Peyer's patch (tissue), 4 donors: Measurements from ENCODE around the gene PCDHGA6. TPM values are rescaled to one million over a fixed set of nuclear protein-coding genes. Genes with fewer than 3 reads are reported as not detected.
"Not testable (repeated sequence)": the region's sequence is repeated elsewhere in the genome, so short reads cannot be mapped to it uniquely, and the experiment has no call there.

Experiments
- DNase-seq, 3 donors: peaks; one replicate each; pipeline ENCODE4 v3.0.0-alpha.2; 2017 to 2019
- H3K27ac ChIP-seq, 4 donors: fragments of 200-600 bp; sonication (generic); one replicate each; pipeline ENCODE4 v1.5.1; 2016 to 2019
- H3K27me3 ChIP-seq, 2 donors: fragments of 200-600 bp; sonication (generic); one replicate each; pipeline ENCODE4 v1.5.1; 2019
- H3K36me3 ChIP-seq, 3 donors: fragments of 200-600 bp; sonication (generic); one replicate each; pipeline ENCODE4 v1.5.1; 2016 to 2019
- H3K4me1 ChIP-seq, 4 donors: fragments of 200-600 bp; sonication (generic); one replicate each; pipeline ENCODE4 v1.5.1; 2016 to 2019
- H3K4me3 ChIP-seq, 4 donors: fragments of 200-600 bp; sonication (generic); 1 replicate in 3 of 4; 2 replicates in 1 of 4; pipeline ENCODE4 v1.5.1; 2016 to 2019; ENCODE audit warnings: mild to moderate bottlenecking in 1 of 4
- H3K9me3 ChIP-seq, 4 donors: fragments of 200-600 bp; sonication (generic); one replicate each; pipeline ENCODE4 v1.5.1; 2016 to 2019; ENCODE audit warnings: mild to moderate bottlenecking in 1 of 4
- POLR2A ChIP-seq, 2 donors: fragments of 450-650 bp; IDR thresholded peaks; one replicate each; pipeline ENCODE4 v1.5.1; 2017; ENCODE audit warnings: antibody characterized with exemption in 2 of 2, mild to moderate bottlenecking in 2 of 2, moderate library complexity in 2 of 2
- total RNA-seq, 4 donors: library from RNA; depleted of rRNA; stranded (reverse); fragments of >200 nt; gene quantifications; one replicate each; pipeline ENCODE4 v1.1.0, GENCODE V29; 2016
- TF ChIP-seq, protein P1 (sequence below), 6 experiments: fragments of 450-650 bp in 4 of 6; fragments of 200-600 bp in 2 of 6; sonication (generic) in 1 of 6; IDR thresholded peaks; one replicate each; pipeline ENCODE4 v1.5.1; 2017 to 2019; ENCODE audit warnings: antibody characterized with exemption in 6 of 6, mild to moderate bottlenecking in 3 of 6, moderate library complexity in 1 of 6

PCDHGA6 gene
- total RNA-seq, 4 donors from 2014 or later: 0.70 to 4.1 (median 1.0) TPM

DNA sequence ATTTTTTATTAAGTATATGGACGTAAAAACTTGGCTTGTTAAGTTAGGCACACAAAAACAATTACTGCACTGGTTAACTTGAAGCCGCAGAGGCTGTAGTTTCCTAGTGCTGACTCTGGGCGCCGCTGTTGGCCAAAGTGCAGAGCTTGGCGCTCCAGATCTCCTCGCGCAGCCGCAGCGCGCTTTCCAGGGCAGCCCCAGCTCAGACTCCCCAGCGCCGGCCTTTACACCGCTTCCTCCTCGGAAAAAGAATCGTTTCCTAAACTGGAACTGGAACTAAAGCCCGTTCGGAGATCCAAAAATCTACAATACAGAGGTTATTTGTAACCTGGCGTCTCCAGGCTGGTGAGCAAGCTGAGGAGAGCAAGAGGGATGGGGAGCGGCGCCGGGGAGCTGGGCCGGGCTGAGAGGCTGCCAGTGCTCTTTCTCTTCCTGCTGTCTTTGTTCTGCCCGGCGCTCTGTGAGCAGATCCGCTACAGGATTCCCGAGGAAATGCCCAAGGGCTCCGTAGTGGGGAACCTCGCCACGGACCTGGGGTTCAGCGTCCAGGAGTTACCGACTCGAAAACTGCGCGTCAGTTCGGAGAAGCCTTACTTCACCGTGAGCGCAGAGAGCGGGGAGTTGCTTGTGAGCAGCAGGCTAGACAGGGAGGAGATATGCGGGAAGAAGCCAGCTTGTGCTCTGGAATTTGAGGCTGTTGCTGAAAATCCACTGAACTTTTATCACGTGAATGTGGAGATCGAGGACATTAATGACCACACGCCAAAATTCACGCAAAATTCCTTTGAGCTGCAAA is 24.3 kb downstream of the PCDHGA6 start, which contains the start of gene PCDHGB5:
Gene PCDHGB5 (plus strand): TSS at position 192 of the 796 bp plus-strand sequence. CDS start 181 bp downstream, at position 373.
- not testable (repeated sequence) for H3K4me1 ChIP-seq, H3K27me3 ChIP-seq, DNase-seq, H3K36me3 ChIP-seq, H3K27ac ChIP-seq
- TF ChIP-seq, protein P1, sequence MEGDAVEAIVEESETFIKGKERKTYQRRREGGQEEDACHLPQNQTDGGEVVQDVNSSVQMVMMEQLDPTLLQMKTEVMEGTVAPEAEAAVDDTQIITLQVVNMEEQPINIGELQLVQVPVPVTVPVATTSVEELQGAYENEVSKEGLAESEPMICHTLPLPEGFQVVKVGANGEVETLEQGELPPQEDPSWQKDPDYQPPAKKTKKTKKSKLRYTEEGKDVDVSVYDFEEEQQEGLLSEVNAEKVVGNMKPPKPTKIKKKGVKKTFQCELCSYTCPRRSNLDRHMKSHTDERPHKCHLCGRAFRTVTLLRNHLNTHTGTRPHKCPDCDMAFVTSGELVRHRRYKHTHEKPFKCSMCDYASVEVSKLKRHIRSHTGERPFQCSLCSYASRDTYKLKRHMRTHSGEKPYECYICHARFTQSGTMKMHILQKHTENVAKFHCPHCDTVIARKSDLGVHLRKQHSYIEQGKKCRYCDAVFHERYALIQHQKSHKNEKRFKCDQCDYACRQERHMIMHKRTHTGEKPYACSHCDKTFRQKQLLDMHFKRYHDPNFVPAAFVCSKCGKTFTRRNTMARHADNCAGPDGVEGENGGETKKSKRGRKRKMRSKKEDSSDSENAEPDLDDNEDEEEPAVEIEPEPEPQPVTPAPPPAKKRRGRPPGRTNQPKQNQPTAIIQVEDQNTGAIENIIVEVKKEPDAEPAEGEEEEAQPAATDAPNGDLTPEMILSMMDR (IDR thresholded peaks at IDR 0.05): peak in 4 of 6 experiments; percentile 25 to 46 (median 34)
- Histone ChIP-seq H3K4me3 (peak within 1 kb of the TSS in 3 of 4 donors; percentile 20 to 46 (median 28)), H3K9me3 (peaks cover 0 to 59% (median 19%) of the 10 kb centered on the region in 4 donors)

DNA sequence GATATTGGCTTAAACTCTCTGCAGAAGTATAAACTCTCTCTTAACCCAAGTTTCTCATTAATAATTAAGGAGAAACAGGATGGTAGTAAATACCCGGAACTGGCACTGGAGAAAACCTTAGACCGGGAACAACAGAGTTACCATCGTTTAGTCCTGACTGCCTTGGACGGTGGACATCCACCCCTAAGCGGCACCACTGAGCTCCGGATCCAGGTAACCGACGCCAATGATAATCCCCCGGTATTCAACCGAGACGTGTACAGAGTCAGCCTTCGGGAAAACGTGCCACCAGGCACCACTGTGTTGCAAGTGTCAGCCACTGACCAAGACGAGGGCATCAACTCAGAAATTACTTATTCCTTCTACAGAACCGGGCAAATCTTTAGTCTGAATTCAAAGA is 24.9 kb downstream of the PCDHGA6 start:
- no peaks in the 10 kb centered on the region for H3K36me3 ChIP-seq
- TF ChIP-seq POLR2A (IDR thresholded peaks at IDR 0.05): no peak
- TF ChIP-seq, protein P1 (IDR thresholded peaks at IDR 0.05): no peak
- no peaks in the 10 kb centered on the region for H3K27me3 ChIP-seq
- H3K4me3 ChIP-seq: no peak overlapping the region
- H3K9me3 ChIP-seq: peaks cover 0 to 59% (median 20%) of the 10 kb centered on the region in 4 donors
- no peaks in the 10 kb centered on the region for H3K4me1 ChIP-seq
- no peak for DNase-seq
- no peak overlapping the region for H3K27ac ChIP-seq

DNA sequence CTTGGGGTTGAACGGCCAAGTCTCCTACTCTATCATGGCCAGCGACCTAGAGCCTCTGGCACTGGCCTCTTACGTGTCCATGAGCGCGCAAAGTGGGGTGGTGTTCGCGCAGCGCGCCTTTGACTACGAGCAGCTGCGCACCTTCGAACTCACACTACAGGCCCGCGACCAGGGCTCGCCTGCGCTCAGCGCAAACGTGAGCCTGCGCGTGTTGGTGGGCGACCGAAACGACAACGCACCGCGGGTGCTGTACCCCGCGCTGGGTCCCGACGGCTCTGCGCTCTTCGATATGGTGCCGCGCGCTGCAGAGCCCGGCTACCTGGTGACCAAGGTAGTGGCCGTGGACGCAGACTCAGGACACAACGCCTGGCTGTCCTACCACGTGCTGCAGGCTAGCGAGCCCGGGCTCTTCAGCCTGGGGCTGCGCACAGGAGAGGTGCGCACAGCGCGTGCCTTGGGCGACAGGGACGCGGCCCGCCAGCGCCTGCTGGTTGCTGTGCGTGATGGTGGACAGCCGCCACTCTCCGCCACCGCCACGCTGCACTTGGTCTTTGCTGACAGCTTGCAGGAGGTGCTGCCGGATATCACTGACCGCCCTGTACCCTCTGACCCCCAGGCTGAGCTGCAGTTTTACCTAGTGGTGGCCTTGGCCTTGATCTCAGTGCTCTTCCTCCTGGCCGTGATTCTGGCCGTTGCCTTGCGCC is 26.0 kb downstream of the PCDHGA6 start:
- no peak for TF ChIP-seq POLR2A (IDR thresholded peaks at IDR 0.05)
- TF ChIP-seq, protein P1 (IDR thresholded peaks at IDR 0.05): no peak
- no peak overlapping the region for H3K4me3 ChIP-seq
- no peaks in the 10 kb centered on the region for H3K27me3 ChIP-seq
- no peaks in the 10 kb centered on the region for H3K36me3 ChIP-seq
- H3K4me1 ChIP-seq: no peaks in the 10 kb centered on the region
- no peak overlapping the region for H3K27ac ChIP-seq
- peaks cover 0 to 53% (median 15%) of the 10 kb centered on the region in 4 donors for H3K9me3 ChIP-seq
- DNase-seq: no peak

DNA sequence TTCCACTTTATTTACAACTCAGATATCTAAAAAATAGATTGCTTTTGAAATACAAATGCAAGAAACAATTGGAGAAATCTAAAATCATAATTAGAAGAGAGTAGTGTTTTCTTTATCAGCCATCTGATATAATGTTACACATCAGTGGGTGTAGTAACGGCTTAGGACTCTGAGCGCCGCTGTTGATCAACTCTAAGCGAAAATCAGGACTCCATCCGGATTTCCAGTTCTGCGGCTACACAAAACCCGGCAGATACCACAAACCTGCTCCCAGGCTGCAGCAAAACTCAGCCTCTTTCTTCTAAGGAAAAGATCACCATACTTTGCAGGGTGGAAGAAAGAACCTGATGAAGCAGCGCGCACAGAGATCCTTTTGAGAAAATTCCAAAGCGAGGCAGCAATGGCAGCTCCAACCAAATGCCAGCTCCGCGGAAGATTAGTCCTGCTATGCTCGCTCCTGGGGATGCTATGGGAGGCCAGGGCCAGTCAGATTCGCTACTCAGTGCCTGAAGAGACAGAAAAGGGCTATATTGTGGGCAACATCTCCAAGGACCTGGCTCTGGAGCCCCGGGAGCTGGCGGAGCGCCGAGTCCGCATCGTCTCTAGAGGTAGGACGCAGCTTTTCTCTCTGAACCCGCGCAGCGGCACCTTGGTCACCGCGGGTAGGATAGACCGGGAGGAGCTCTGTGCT is 29.0 kb downstream of the PCDHGA6 start, which contains the start of gene PCDHGA9:
Gene PCDHGA9 (plus strand): TSS at position 226 of the 691 bp plus-strand sequence. CDS start 175 bp downstream, at position 401.
- DNase-seq: no peak
- no peak for TF ChIP-seq POLR2A (IDR thresholded peaks at IDR 0.05)
- TF ChIP-seq, protein P1 (IDR thresholded peaks at IDR 0.05): peak in 3 of 6 experiments; percentile 32 to 37 (median 35)

DNA sequence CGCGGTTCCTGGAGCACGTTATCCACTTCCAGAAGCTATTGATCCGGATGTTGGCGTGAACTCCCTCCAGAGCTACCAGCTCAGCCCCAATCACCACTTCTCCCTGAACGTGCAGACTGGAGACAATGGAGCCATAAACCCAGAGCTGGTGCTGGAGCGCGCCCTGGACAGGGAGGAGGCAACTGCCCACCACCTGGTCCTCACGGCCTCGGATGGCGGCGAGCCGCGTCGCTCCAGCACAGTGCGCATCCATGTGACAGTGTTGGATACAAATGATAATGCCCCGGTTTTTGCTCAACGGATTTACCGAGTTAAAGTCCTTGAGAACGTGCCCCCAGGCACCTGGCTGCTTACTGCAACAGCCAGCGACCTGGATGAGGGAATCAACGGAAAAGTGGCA is 29.7 kb downstream of the PCDHGA6 start:
- H3K27ac ChIP-seq: no peak overlapping the region
- no peaks in the 10 kb centered on the region for H3K27me3 ChIP-seq
- no peaks in the 10 kb centered on the region for H3K4me1 ChIP-seq
- TF ChIP-seq, protein P1 (IDR thresholded peaks at IDR 0.05): no peak
- TF ChIP-seq POLR2A (IDR thresholded peaks at IDR 0.05): no peak
- H3K9me3 ChIP-seq: peaks cover 0 to 63% (median 14%) of the 10 kb centered on the region in 4 donors
- no peak overlapping the region for H3K4me3 ChIP-seq
- no peak for DNase-seq
- H3K36me3 ChIP-seq: no peaks in the 10 kb centered on the region

More for the DNA sequence above, 29.0 kb downstream of the PCDHGA6 start, which contains the start of gene PCDHGA9:
- H3K36me3 ChIP-seq: no peaks in the 10 kb centered on the region
- peaks cover 0 to 58% (median 14%) of the 10 kb centered on the region in 4 donors for H3K9me3 ChIP-seq
- H3K4me1 ChIP-seq: no peaks in the 10 kb centered on the region
- no peak within 1 kb of the TSS for H3K27ac ChIP-seq
- no peaks in the 10 kb centered on the region for H3K27me3 ChIP-seq
- peak within 1 kb of the TSS in 1 of 4 donors; percentile 10 for H3K4me3 ChIP-seq
